Measurements from ENCODE around the gene PLD4. TPM values are rescaled to one million over a fixed set of nuclear protein-coding genes. Genes with fewer than 3 reads are reported as not detected.

The PLD4 gene
- total RNA-seq: not detected in 2 replicates

GRCh38 chr14:104924421-104925213, at the start of gene PLD4:
Gene PLD4, plus strand, starts transcription at chr14:104924879. Its CDS starts 2,262 bp downstream, at chr14:104927141.

GRCh38 chr14:104977681-104978653, 53.3 kb downstream of the PLD4 start, which contains the start of gene AHNAK2:
Gene AHNAK2, minus strand, starts transcription at chr14:104978374. Its CDS starts 137 bp downstream, at chr14:104978237.

Other genes starting within 250 kb of the PLD4 start
- 31.0 and 41.9 TPM in 2 replicates for gene INF2, start 235.3 kb upstream of the PLD4 start, total RNA-seq
- gene ADSS1, start 200.7 kb upstream of the PLD4 start, total RNA-seq: 1.4 and 3.9 TPM in 2 replicates
- 192 and 218 TPM in 2 replicates for gene SIVA1, start 171.7 kb upstream of the PLD4 start, total RNA-seq
- gene AKT1, start 129.1 kb upstream of the PLD4 start, total RNA-seq: 209 and 212 TPM in 2 replicates
- gene ZBTB42, start 123.8 kb upstream of the PLD4 start, total RNA-seq: 5.6 and 5.8 TPM in 2 replicates
- gene CEP170B, start 59.6 kb upstream of the PLD4 start, total RNA-seq: 10.5 and 11.0 TPM in 2 replicates
- gene AHNAK2, start 53.5 kb downstream of the PLD4 start, total RNA-seq: 42.6 and 42.7 TPM in 2 replicates
- gene CLBA1, start 60.9 kb downstream of the PLD4 start, total RNA-seq: 2.9 and 3.6 TPM in 2 replicates
- 49.7 and 51.0 TPM in 2 replicates for gene CDCA4, start 96.2 kb downstream of the PLD4 start, total RNA-seq
- not detected in 2 replicates for gene GPR132, start 140.6 kb downstream of the PLD4 start, total RNA-seq
- 23.9 and 41.9 TPM in 2 replicates for gene JAG2, start 243.9 kb downstream of the PLD4 start, total RNA-seq